Measurements from ENCODE around the gene PALM. TPM values are rescaled to one million over a fixed set of nuclear protein-coding genes. Genes with fewer than 3 reads are reported as not detected.

PALM gene
- total and polyA plus RNA-seq, 4 donors: 16.2 to 45.7 (median 28.1) TPM

DNA sequence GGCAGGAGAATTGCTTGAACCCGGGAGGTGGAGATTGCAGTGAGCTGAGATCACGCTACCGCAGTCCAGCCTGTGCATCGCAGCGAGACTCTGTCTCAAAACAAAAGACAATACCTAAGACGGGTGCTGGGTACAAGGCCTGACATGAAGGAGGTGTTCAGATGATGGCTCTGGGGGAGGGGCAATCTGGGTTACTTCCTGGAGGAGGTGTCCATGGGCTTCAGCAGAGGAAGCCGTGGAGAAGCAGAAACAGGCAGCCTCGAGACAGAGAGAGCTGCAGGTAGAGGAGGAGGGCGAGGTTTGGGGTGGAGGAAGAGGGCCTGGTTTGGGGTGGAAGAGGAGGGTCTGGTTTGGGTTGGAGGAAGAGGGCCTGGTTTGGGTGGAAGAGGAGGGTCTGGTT is 45.8 kb downstream of the PALM start:
- no peaks in the 10 kb centered on the region for H3K36me3 ChIP-seq (ENCODE audit: control insufficient read depth in 4 of 4, insufficient read depth in 4 of 4, low read length in 4 of 4)
- 91 to 92% methylated on average over 9 of the region's 9 CpGs for WGBS, 2 donors
- H3K9me3 ChIP-seq (ENCODE audit: control insufficient read depth in 4 of 4, insufficient read depth in 3 of 4, low read length in 3 of 4): peaks cover 0 to 7% (median 0%) of the 10 kb centered on the region in 4 donors
- no peak for DNase-seq
- no peak overlapping the region for H3K4me3 ChIP-seq
- no peak for ATAC-seq (ENCODE audit: insufficient read depth, low FRiP score)
- TF ChIP-seq, protein P1, sequence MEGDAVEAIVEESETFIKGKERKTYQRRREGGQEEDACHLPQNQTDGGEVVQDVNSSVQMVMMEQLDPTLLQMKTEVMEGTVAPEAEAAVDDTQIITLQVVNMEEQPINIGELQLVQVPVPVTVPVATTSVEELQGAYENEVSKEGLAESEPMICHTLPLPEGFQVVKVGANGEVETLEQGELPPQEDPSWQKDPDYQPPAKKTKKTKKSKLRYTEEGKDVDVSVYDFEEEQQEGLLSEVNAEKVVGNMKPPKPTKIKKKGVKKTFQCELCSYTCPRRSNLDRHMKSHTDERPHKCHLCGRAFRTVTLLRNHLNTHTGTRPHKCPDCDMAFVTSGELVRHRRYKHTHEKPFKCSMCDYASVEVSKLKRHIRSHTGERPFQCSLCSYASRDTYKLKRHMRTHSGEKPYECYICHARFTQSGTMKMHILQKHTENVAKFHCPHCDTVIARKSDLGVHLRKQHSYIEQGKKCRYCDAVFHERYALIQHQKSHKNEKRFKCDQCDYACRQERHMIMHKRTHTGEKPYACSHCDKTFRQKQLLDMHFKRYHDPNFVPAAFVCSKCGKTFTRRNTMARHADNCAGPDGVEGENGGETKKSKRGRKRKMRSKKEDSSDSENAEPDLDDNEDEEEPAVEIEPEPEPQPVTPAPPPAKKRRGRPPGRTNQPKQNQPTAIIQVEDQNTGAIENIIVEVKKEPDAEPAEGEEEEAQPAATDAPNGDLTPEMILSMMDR (IDR thresholded peaks at IDR 0.05; ENCODE audit: control extremely low read depth, extremely low read depth): no peak
- H3K27ac ChIP-seq (ENCODE audit: low read depth in 1 of 2, low read length in 1 of 2): no peak overlapping the region
- peaks cover 0 to 5% (median 0%) of the 10 kb centered on the region in 5 donors for H3K4me1 ChIP-seq (ENCODE audit: control insufficient read depth in 5 of 5, insufficient read depth in 5 of 5, low read length in 5 of 5)
- no peaks in the 10 kb centered on the region for H3K27me3 ChIP-seq (ENCODE audit: control insufficient read depth in 3 of 3, insufficient read depth in 3 of 3, low read length in 2 of 3)
- no peak overlapping the region for H3K9ac ChIP-seq (ENCODE audit: insufficient read depth in 1 of 2, low read length in 2 of 2)

GRCh38 chr19:755063-755462 is 46.3 kb downstream of the PALM start:
- Histone ChIP-seq H3K9me3 (ENCODE audit: control insufficient read depth in 4 of 4, insufficient read depth in 3 of 4, low read length in 3 of 4) (peaks cover 0 to 7% (median 0%) of the 10 kb centered on the region in 4 donors), H3K9ac (ENCODE audit: insufficient read depth in 1 of 2, low read length in 2 of 2) (no peak overlapping the region), H3K27me3 (ENCODE audit: control insufficient read depth in 3 of 3, insufficient read depth in 3 of 3, low read length in 2 of 3) (no peaks in the 10 kb centered on the region), H3K4me1 (ENCODE audit: control insufficient read depth in 5 of 5, insufficient read depth in 5 of 5, low read length in 5 of 5) (peaks cover 0 to 5% (median 0%) of the 10 kb centered on the region in 5 donors), H3K27ac (ENCODE audit: low read depth in 1 of 2, low read length in 1 of 2) (no peak overlapping the region), H3K4me3 (no peak overlapping the region), H3K36me3 (ENCODE audit: control insufficient read depth in 4 of 4, insufficient read depth in 4 of 4, low read length in 4 of 4) (no peaks in the 10 kb centered on the region)
- TF ChIP-seq, protein P1 (IDR thresholded peaks at IDR 0.05; ENCODE audit: control extremely low read depth, extremely low read depth): no peak
- 93% methylated on average over 15 of the region's 15 CpGs for WGBS, 2 donors
- DNase-seq (no peak), ATAC-seq (ENCODE audit: insufficient read depth, low FRiP score) (no peak)

GRCh38 chr19:756236-756635 is 47.5 kb downstream of the PALM start:
- Histone ChIP-seq H3K27me3 (ENCODE audit: control insufficient read depth in 3 of 3, insufficient read depth in 3 of 3, low read length in 2 of 3) (no peaks in the 10 kb centered on the region), H3K36me3 (ENCODE audit: control insufficient read depth in 4 of 4, insufficient read depth in 4 of 4, low read length in 4 of 4) (no peaks in the 10 kb centered on the region), H3K4me1 (ENCODE audit: control insufficient read depth in 5 of 5, insufficient read depth in 5 of 5, low read length in 5 of 5) (peaks cover 0 to 5% (median 0%) of the 10 kb centered on the region in 5 donors), H3K9ac (ENCODE audit: insufficient read depth in 1 of 2, low read length in 2 of 2) (no peak overlapping the region), H3K9me3 (ENCODE audit: control insufficient read depth in 4 of 4, insufficient read depth in 3 of 4, low read length in 3 of 4) (peaks cover 0 to 7% (median 0%) of the 10 kb centered on the region in 4 donors), H3K4me3 (no peak overlapping the region), H3K27ac (ENCODE audit: low read depth in 1 of 2, low read length in 1 of 2) (no peak overlapping the region)
- TF ChIP-seq, protein P1 (IDR thresholded peaks at IDR 0.05; ENCODE audit: control extremely low read depth, extremely low read depth): no peak
- no peak for DNase-seq
- ATAC-seq (ENCODE audit: insufficient read depth, low FRiP score): no peak

Data from lung (tissue), 12 donors.